HEK293T (cell line): Measurements from ENCODE around the gene CNKSR1.

Experiments
- CTCF ChIA-PET: fragments of 350-600 bp; formaldehyde crosslinking; extraction: SDS; loops from one replicate; lab custom pipeline; 2021; ENCODE audit warnings: antibody characterized with exemption, inconsistent platforms; lab: Yijun Ruan, JAX
- POLR2A ChIA-PET: fragments of 350-600 bp; formaldehyde crosslinking; extraction: SDS; loops from one replicate; lab custom pipeline; 2020; ENCODE audit warnings: antibody characterized with exemption, inconsistent platforms; lab: Yijun Ruan, JAX
- DNase-seq: peaks from one replicate; pipeline ENCODE4 v3.0.0; 2012; ENCODE audit warnings: mixed read lengths; ENCODE audit errors: extremely low spot score
- ARNT ChIP-seq: fragments of 450-650 bp; IDR thresholded peaks from 2 replicates; pipeline ENCODE4 v1.6.1; 2017; ENCODE audit warnings: mild to moderate bottlenecking
- BHLHE40 ChIP-seq: fragments of 450-650 bp; IDR thresholded peaks from 2 replicates; pipeline ENCODE4 v1.6.1; 2016; ENCODE audit warnings: mild to moderate bottlenecking, moderate library complexity, borderline replicate concordance
- CTBP1 ChIP-seq: fragments of 450-650 bp; IDR thresholded peaks from 2 replicates; pipeline ENCODE4 v1.6.1; 2016; ENCODE audit warnings: borderline replicate concordance
- ELF4 ChIP-seq: fragments of 450-650 bp; IDR thresholded peaks from 2 replicates; pipeline ENCODE4 v1.6.1; 2017; ENCODE audit warnings: antibody characterized with exemption
- FOXA1 ChIP-seq: fragments of 450-650 bp; IDR thresholded peaks from 2 replicates; pipeline ENCODE4 v1.6.1; 2016; ENCODE audit warnings: mild to moderate bottlenecking
- FOXK2 ChIP-seq: fragments of 450-650 bp; IDR thresholded peaks from 2 replicates; pipeline ENCODE4 v1.6.1; 2016; ENCODE audit warnings: mild to moderate bottlenecking
- FOXM1 ChIP-seq: fragments of 450-650 bp; IDR thresholded peaks from 2 replicates; pipeline ENCODE4 v1.6.1; 2017; ENCODE audit warnings: mild to moderate bottlenecking, borderline replicate concordance
- HDGF ChIP-seq: fragments of 450-650 bp; IDR thresholded peaks from 2 replicates; pipeline ENCODE4 v1.6.1; 2017; ENCODE audit warnings: antibody characterized with exemption, borderline replicate concordance
- L3MBTL2 ChIP-seq: fragments of 450-650 bp; conservative IDR thresholded peaks from 2 replicates; pipeline ENCODE4 v1.6.1; 2016; ENCODE audit warnings: mild to moderate bottlenecking
- LEF1 ChIP-seq: fragments of 450-650 bp; IDR thresholded peaks from 2 replicates; pipeline ENCODE4 v1.6.1; 2017; ENCODE audit warnings: mild to moderate bottlenecking, borderline replicate concordance
- NFRKB ChIP-seq: fragments of 450-650 bp; IDR thresholded peaks from 2 replicates; pipeline ENCODE4 v1.6.1; 2016; ENCODE audit warnings: mild to moderate bottlenecking, moderate library complexity
- SP1 ChIP-seq: fragments of 450-650 bp; IDR thresholded peaks from 2 replicates; pipeline ENCODE4 v1.6.1; 2017
- SUZ12 ChIP-seq: fragments of 450-650 bp; IDR thresholded peaks from 2 replicates; pipeline ENCODE4 v1.6.1; 2016; ENCODE audit warnings: mild to moderate bottlenecking
- TARDBP ChIP-seq: fragments of 450-650 bp; IDR thresholded peaks from 2 replicates; pipeline ENCODE4 v1.6.1; 2016
- ZNF384 ChIP-seq: fragments of 450-650 bp; IDR thresholded peaks from 2 replicates; pipeline ENCODE4 v1.6.1; 2016
- TF ChIP-seq, protein P1 (sequence below): fragments of 450-650 bp; IDR thresholded peaks from 2 replicates; pipeline ENCODE4 v1.6.1; 2016

CNKSR1 gene

DNA sequence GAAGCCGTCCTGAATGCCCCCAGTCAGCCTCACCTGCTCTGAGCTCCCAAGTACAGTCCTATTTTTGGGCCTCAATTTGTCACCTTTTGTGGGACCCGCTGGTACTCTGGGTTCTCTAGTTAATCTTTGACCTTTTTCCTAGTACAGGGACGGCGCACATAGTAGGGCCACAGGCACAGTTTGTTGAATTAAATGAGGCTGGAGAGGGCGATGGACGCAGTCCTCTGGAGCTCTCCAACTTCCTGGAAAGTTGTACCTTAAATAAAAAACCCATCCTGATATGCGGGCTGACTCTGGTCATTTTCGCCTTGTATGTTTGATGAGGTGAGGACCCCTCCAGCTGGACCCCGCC is 13.6 kb upstream of the CNKSR1 start:
- ChIA-PET POLR2A (no interaction called here), CTCF (no interaction called here)
- TF ChIP-seq ELF4, result no peak
- no peak for TF ChIP-seq TARDBP
- no peak for TF ChIP-seq LEF1
- no peak for TF ChIP-seq BHLHE40
- no peak for TF ChIP-seq HDGF
- no peak for TF ChIP-seq L3MBTL2
- no peak for TF ChIP-seq FOXM1
- no peak for TF ChIP-seq ZNF384
- TF ChIP-seq, protein P1, sequence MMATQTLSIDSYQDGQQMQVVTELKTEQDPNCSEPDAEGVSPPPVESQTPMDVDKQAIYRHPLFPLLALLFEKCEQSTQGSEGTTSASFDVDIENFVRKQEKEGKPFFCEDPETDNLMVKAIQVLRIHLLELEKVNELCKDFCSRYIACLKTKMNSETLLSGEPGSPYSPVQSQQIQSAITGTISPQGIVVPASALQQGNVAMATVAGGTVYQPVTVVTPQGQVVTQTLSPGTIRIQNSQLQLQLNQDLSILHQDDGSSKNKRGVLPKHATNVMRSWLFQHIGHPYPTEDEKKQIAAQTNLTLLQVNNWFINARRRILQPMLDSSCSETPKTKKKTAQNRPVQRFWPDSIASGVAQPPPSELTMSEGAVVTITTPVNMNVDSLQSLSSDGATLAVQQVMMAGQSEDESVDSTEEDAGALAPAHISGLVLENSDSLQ, result no peak
- TF ChIP-seq SUZ12, result no peak
- no peak for TF ChIP-seq CTBP1
- no peak for TF ChIP-seq SP1
- DNase-seq, result no peak

DNA sequence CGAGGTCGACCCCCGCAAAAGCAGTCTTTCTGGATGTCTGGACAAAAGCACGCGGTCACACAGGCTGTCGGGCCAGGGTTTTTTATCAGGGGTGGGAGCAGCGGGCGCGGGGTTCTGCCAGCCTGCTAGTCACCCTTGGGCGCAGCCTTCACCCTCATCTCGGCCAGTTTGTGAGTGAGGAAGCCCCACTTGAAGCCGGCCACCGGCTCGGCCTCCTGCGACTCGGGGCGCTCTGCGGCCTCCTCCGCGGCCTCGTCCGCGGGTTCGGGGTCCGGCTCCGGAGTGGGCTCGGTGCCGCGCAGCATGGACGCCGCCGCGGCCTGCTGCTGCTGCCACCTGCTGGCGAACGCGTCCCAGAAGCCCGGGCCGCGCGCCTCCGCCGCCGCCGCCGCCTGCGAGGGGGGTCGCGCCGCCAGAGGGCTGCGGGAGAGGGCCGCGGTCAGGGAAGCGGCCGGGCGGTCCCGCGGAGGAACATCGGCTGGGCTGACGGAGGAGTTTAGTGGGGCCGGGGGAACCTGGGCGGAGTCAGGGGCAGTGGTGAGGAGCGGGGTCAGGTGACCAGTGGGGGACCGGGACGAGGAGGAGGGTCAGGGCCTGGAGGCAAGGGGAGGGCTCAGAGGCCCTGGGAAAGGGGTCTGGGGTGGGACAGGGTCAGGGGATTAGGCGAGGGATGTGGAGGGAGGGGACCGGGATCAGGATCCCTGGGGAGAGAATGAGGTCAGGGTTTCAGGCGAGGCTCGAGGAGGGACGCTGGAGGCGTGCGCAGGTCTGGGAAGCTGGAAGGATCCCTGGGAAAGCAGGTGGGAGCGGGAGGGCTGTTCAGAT is 13.0 kb upstream of the CNKSR1 start:
- ChIA-PET CTCF (interaction anchor here (0.9 kb wide), 1 partner anchor 146 kb away, joined by 3 read pairs; no protein-coding TSS in a partner anchor), POLR2A (no interaction called here)
- peak; percentile 66 for DNase-seq
- TF ChIP-seq ARNT, result 0 out of 2 replicates have a peak, but pooled peaks have one; percentile 23
- TF ChIP-seq FOXM1, result peak; percentile 47; the same call in 1 of the 2 replicates
- TF ChIP-seq SUZ12, result no peak
- TF ChIP-seq L3MBTL2, result peak; percentile 47; the same call in 1 of the 2 replicates

DNA sequence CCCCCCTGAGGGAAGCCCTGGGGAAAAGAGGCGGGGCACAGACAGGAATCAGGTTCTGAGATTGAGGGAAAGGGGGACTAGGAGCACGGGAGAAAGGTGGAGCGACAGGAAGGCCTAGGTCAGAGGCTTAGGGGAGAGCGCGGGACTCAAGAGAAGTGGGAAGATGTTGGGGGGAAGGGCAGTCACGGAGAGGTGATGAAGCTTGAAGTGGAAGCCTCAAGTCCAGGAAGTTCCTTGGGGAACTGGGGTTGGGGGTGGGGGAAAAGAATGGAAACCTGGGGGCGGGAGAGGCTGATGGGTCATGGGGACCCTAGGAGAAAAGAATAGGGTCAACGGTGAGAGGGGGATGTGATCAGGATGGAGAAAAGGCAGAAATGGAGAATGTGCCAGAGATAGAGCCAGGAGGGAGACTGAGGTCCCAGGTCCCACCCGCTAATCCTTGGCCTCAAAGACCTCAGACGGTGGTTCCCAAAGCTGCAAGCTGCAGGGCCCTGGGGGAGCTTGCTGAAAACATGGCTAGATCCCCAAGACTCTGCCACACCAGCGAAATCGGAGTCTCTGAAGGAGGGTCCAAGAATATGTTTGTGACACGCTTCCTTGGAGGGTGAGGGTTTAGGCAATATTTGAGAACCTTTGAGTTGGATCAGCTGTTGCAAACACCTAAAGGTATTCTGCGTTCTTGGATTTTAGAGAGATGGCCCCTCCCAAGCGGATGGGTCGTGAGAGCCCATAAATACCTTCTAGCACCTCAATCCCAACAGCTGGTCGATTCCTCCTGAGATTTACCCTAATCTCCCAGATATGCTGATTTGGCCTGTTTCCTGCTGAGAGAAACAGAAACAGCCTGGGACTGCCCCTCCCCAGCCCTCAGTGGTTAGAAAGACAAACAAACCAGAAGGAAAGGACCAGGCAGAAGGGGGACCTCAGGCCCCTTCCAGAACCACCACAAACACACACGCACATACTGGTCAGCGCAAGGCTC is 12.1 kb upstream of the CNKSR1 start:
- DNase-seq, result no peak
- ChIA-PET POLR2A (no interaction called here), CTCF (interaction anchor here (0.6 to 1.0 kb wide), 3 partner anchors 147 to 252 kb away, joined by 3 to 4 read pairs (median 3); no protein-coding TSS in a partner anchor)
- TF ChIP-seq LEF1, result no peak
- no peak for TF ChIP-seq ARNT
- TF ChIP-seq L3MBTL2, result no peak
- no peak for TF ChIP-seq FOXK2
- no peak for TF ChIP-seq FOXA1
- TF ChIP-seq FOXM1, result no peak

DNA sequence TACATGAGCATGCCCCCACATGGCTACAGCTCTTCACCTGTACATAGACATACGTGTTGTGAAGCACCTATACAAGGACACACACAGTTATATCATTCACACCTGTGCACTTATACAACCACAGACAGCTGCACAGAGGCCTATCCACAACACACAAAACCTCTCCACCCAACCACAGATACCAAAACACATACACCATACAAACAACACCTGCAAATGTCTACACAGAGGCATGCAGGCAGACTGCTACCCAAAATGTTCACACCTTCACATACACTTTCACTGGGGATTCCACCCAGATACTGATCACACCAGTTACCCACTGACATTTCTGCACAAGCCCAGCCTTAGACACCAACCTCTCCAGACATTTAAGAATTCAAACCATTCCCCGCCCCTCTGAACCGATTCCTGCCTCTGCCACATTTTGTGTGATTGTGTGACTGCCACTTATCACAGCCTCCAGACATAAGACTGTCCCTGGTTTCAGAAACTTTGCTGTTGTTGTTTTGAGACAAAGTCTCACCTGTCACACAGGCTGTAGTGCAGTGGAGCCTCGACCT is 10.5 kb upstream of the CNKSR1 start:
- ChIA-PET POLR2A (no interaction called here), CTCF (no interaction called here)
- TF ChIP-seq SUZ12, result no peak
- TF ChIP-seq, protein P1, result no peak
- TF ChIP-seq ELF4, result no peak
- no peak for TF ChIP-seq NFRKB
- TF ChIP-seq ZNF384, result no peak
- TF ChIP-seq FOXA1, result no peak
- no peak for TF ChIP-seq BHLHE40
- no peak for TF ChIP-seq LEF1
- TF ChIP-seq HDGF, result no peak
- TF ChIP-seq FOXM1, result no peak
- TF ChIP-seq ARNT, result no peak
- no peak for TF ChIP-seq CTBP1
- no peak for TF ChIP-seq L3MBTL2
- no peak for TF ChIP-seq SP1
- no peak for TF ChIP-seq TARDBP
- TF ChIP-seq FOXK2, result no peak
- DNase-seq, result no peak

DNA sequence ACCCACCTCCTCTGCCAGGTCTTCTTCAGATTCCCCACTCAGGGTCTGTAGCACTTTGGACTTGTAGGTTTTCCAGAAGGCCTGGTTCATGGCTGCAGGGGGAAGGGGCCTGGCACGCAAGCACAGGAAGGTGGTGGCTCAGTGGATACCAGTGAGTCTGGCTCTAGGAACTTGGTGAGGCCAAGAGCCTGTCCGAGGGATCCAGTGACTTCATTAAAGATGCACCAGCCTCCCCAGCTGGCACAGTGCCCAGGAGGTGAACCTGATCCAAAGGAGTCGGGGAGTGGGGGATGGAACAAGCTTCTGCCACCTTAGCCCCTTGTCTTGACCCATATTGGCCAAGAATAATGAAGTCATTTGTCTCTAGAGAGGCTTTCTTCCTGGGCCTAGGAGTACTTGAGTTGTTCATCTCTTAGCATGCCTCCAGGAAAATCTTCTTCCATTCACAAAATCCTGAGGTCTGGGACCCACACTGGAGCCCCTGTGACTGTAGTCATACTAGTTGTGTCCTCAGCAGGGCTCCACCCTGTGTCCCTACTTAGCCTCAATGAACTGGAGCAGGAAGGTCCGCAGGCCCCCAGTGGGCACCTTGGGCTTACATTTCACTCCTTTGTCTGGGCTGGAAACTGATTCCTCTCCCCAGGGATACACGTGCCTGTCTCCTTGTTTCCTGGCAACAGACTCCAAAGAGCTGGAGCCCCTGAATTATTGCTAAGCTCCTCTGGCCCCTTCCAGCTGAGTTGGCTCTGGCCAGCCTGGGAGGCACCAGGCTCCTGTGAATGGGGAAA is 8.7 kb upstream of the CNKSR1 start, which contains the start of gene C1orf232:
Gene C1orf232, minus strand, starts transcription at position 554 of the 788 bp plus-strand sequence. Its CDS starts 464 bp downstream, at position 90.
- TF ChIP-seq FOXK2, result no peak
- no peak for TF ChIP-seq FOXA1
- TF ChIP-seq LEF1, result no peak
- no peak for TF ChIP-seq BHLHE40
- TF ChIP-seq, protein P1, result no peak
- TF ChIP-seq HDGF, result no peak
- no peak for TF ChIP-seq SUZ12
- CTCF ChIA-PET, result interaction anchor here (0.9 to 2.2 kb wide), 5 partner anchors 10 to 134 kb away, joined by 3 to 8 read pairs (median 4); partner anchors contain the start of gene CEP85
- DNase-seq, result no peak
- POLR2A ChIA-PET, result interaction anchor here (1.8 kb wide), 1 partner anchor 11 kb away, joined by 15 read pairs; no protein-coding TSS in a partner anchor
